ENCODE results near the gene OR2T27.

GRCh38 chr1:248688527-248689298 is 33.4 kb upstream of the OR2T27 start:
- TF ChIP-seq CTCF (tag by site-specific recombination; IDR thresholded peaks at IDR 0.05): no peak
- no peak for TF ChIP-seq ZNF843 (tag by site-specific recombination; IDR thresholded peaks at IDR 0.05)

Data from HEK293 (cell line).